ENCODE results near the gene NCK2.

- TF ChIP-seq POLR2AphosphoS5 (IDR thresholded peaks at IDR 0.05; ENCODE audit: low read length) = no peak
- TF ChIP-seq REST (IDR thresholded peaks at IDR 0.05; ENCODE audit: low read depth, low read length) = no peak
- no peak for TF ChIP-seq ZBTB4 (CRISPR knock-in tag; IDR thresholded peaks at IDR 0.05)
- no peak for TF ChIP-seq ATF3 (IDR thresholded peaks at IDR 0.05; ENCODE audit: borderline replicate concordance, extremely low read depth, low read depth, low read length)
- TF ChIP-seq CTCF (IDR thresholded peaks at IDR 0.05 in 2 of 3, conservative IDR thresholded peaks at IDR 0.05 in 1 of 3; ENCODE audit: control insufficient read depth in 2 of 3, extremely low read depth in 1 of 3, insufficient read depth in 1 of 3, low read depth in 3 of 3, low read length in 3 of 3) = no peak
- no peak for TF ChIP-seq JUND (IDR thresholded peaks at IDR 0.05; ENCODE audit: low read depth, low read length)
- no peak for TF ChIP-seq EZH2 (IDR thresholded peaks at IDR 0.05; ENCODE audit: borderline replicate concordance, control insufficient read depth, low read depth, low read length)
- no peak for TF ChIP-seq CBX3 (IDR thresholded peaks at IDR 0.05; ENCODE audit: borderline replicate concordance, low read depth)
- TF ChIP-seq SP1 (IDR thresholded peaks at IDR 0.05; ENCODE audit: low read depth, low read length) = no peak
- TF ChIP-seq RAD21 (IDR thresholded peaks at IDR 0.05; ENCODE audit: insufficient read depth, low read depth, low read length) = no peak
- no peak for TF ChIP-seq PML (IDR thresholded peaks at IDR 0.05; ENCODE audit: low read length)
Observed at GRCh38 chr2:105880637-105881036, 135.9 kb downstream of the NCK2 start.

Data from GM12878 (cell line).